Colonic mucosa (tissue), 4 donors: Measurements from ENCODE around the gene KCNIP4. TPM values are rescaled to one million over a fixed set of nuclear protein-coding genes. Genes with fewer than 3 reads are reported as not detected.

Experiments used
- DNase-seq: peaks from one replicate; pipeline ENCODE4 v3.0.0-alpha.2; 2020
- H3K27ac ChIP-seq: fragments of 200-600 bp; one replicate; pipeline ENCODE4 v1.8.0; 2021
- H3K27me3 ChIP-seq: fragments of 200-600 bp; one replicate; pipeline ENCODE4 v1.8.0; 2021
- H3K36me3 ChIP-seq: fragments of 200-600 bp; one replicate; pipeline ENCODE4 v1.8.0; 2021
- H3K4me1 ChIP-seq: fragments of 200-600 bp; one replicate; pipeline ENCODE4 v1.8.0; 2021; ENCODE audit warnings: mild to moderate bottlenecking
- H3K4me3 ChIP-seq: fragments of 200-600 bp; one replicate; pipeline ENCODE4 v1.8.0; 2021
- H3K9ac ChIP-seq, 2 donors: one replicate each; pipeline ENCODE4 v1.7.0; 2013; ENCODE audit warnings: control low read depth in 2 of 2, low read depth in 2 of 2, low read length in 2 of 2
- H3K9me3 ChIP-seq: fragments of 200-600 bp; one replicate; pipeline ENCODE4 v1.8.0; 2021
- intact Hi-C: fragments of 100-400 bp; cut with DNase I; formaldehyde crosslinking; loops from one replicate; pipeline ENCODE4 v1.14.1; 2022
- total RNA-seq, 2 donors: library from RNA; stranded (reverse); fragmentation: NEBNext Ultra II Directional in 1 of 2; extraction: Animal tissue kit (Norgen Biotek cat#: 25700) in 1 of 2; gene quantifications; one replicate each; pipeline ENCODE4 v1.2.1, GENCODE V29; 2021
- TF ChIP-seq, protein P1 (sequence below): fragments of 200-600 bp; IDR thresholded peaks from one replicate; pipeline ENCODE4 v1.8.0; 2022; ENCODE audit warnings: antibody characterized with exemption, mild to moderate bottlenecking
- donor health status: healthy.
- donor health status: DM: no; HTN: no; CAD: no.
- donor health status: DM: no; HTN: no; CAD: no.

KCNIP4 gene
- total RNA-seq, 2 donors from 2014 or later, result 0.67 to 1.2 TPM

DNA sequence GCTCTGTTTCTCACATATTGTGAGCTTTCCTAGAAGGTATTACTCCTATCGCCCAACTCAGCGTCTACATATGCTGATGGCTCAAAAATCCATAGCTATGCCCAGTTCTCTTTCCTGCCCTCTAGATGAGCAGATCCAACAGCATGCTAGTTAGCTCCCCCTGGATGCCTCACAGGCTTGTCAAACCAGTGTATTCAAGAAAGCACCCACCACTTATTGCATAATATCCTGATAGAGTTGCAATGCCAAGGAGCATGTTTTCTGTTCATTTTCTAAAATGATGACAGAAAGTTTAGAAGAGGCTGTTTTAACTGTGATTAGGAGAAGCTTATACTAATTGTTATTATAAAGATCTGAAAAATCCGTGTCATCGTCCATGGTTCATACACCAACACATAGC lies 1250.2 kb downstream of the KCNIP4 start:
- intact Hi-C loops, result no loop called here
- no peaks in the 10 kb centered on the region for H3K9me3 ChIP-seq
- peaks cover 5% of the 10 kb centered on the region for H3K4me1 ChIP-seq
- no peak overlapping the region for H3K27ac ChIP-seq
- no peak for DNase-seq
- no peaks in the 10 kb centered on the region for H3K27me3 ChIP-seq
- TF ChIP-seq, protein P1, sequence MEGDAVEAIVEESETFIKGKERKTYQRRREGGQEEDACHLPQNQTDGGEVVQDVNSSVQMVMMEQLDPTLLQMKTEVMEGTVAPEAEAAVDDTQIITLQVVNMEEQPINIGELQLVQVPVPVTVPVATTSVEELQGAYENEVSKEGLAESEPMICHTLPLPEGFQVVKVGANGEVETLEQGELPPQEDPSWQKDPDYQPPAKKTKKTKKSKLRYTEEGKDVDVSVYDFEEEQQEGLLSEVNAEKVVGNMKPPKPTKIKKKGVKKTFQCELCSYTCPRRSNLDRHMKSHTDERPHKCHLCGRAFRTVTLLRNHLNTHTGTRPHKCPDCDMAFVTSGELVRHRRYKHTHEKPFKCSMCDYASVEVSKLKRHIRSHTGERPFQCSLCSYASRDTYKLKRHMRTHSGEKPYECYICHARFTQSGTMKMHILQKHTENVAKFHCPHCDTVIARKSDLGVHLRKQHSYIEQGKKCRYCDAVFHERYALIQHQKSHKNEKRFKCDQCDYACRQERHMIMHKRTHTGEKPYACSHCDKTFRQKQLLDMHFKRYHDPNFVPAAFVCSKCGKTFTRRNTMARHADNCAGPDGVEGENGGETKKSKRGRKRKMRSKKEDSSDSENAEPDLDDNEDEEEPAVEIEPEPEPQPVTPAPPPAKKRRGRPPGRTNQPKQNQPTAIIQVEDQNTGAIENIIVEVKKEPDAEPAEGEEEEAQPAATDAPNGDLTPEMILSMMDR, result no peak
- H3K4me3 ChIP-seq, result no peak overlapping the region
- H3K36me3 ChIP-seq, result no peaks in the 10 kb centered on the region
- H3K9ac ChIP-seq, result no peak overlapping the region

DNA sequence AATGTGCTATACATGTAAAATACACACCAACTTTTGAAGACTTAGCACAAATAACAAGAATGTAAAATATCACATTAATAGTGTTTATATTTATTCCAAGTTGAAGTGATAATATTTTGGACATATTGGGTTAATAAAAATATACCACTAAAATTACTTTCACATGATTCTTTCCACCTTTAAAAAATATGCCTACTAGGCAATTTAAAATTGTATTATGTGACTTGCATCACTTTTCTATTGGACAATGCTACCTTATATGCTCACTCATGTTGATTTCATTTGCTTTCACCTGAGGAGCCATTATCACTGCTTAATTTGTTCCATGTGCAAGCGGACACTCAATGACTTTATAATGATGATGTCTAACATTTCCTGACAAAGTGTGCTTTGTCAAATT lies 1251.8 kb downstream of the KCNIP4 start:
- TF ChIP-seq, protein P1, result no peak
- Histone ChIP-seq H3K4me3 (no peak overlapping the region), H3K9ac (no peak overlapping the region), H3K9me3 (no peaks in the 10 kb centered on the region), H3K27ac (no peak overlapping the region), H3K27me3 (no peaks in the 10 kb centered on the region), H3K36me3 (no peaks in the 10 kb centered on the region), H3K4me1 (peaks cover 5% of the 10 kb centered on the region)
- no peak for DNase-seq
- intact Hi-C loops, result no loop called here

DNA sequence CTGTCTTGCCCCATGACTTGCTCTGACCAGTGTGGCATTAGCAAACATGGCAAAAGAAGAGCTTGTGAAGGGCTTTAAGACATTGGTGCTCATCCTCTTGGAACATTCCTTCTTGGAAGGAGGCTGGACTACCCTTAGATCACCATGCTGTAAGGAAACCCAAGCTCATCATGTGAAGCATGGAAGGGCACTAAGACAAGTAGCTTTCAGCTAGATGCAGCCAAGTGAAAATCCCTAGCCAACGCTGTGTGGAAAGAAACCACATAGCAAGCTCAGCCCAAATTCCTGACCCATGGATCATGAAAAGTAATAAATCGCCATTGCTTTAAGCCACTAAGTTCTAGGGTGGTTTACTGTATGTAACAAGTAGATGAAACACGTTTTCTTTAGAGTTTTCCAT lies 1260.7 kb downstream of the KCNIP4 start:
- H3K4me1 ChIP-seq, result no peaks in the 10 kb centered on the region

DNA sequence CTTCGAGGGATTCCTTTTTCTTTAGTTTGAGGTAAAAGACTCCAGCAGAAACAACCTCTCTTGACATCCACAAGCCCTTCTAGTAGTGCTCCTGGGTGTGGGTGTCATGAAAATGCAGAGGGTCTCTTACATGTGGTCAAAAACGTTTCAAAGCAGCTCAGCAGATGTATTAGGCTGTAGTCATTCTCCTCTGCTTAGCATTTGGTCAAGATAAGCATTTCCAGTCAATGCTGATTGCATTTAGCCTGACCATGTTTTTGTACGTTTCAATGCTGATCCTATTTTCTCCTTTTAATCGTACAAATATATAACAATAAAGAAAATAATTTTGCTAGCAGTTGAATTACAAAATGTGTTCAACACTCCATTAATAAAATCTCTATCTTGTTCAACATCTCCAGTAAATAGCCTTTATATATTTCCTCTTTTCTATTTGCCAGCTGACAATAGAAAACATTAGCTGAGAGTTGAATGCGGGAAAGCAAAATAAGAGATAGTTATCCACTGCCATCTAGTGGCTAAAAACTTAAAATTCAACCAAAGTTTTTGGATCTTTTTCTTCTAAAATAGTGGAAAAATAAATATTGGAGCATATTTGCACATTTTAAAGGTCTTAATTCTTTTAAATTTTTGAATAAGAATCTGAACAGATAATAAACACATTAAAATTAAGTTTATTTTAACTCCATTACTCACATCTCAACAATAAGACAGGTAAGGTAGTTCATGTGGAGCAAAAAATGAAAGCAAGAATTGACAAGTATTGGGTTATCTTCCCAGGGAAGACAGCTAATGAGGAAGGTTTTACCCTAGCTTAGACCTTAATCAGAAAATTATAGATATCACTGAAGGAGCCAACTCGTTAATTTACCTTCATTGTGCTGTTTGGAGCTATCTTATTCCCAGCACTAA lies 1263.5 kb downstream of the KCNIP4 start:
- H3K36me3 ChIP-seq, result no peaks in the 10 kb centered on the region
- no peaks in the 10 kb centered on the region for H3K27me3 ChIP-seq
- no peak overlapping the region for H3K9ac ChIP-seq
- TF ChIP-seq, protein P1, result peak; percentile 66
- H3K9me3 ChIP-seq, result no peaks in the 10 kb centered on the region
- no peak overlapping the region for H3K27ac ChIP-seq
- DNase-seq, result no peak
- H3K4me1 ChIP-seq, result no peaks in the 10 kb centered on the region
- intact Hi-C loops, result loop anchor here (5.0 kb wide), 2 partner anchors 143 to 263 kb away; no protein-coding TSS in a partner anchor
- H3K4me3 ChIP-seq, result no peak overlapping the region

More for the DNA sequence above, 1260.7 kb downstream of the KCNIP4 start:
- H3K27ac ChIP-seq, result no peak overlapping the region
- intact Hi-C loops, result loop anchor here (5.0 kb wide), 2 partner anchors 146 to 266 kb away; no protein-coding TSS in a partner anchor
- H3K4me3 ChIP-seq, result no peak overlapping the region
- H3K36me3 ChIP-seq, result no peaks in the 10 kb centered on the region
- H3K9me3 ChIP-seq, result no peaks in the 10 kb centered on the region
- no peak for DNase-seq
- TF ChIP-seq, protein P1, result no peak
- H3K27me3 ChIP-seq, result no peaks in the 10 kb centered on the region
- no peak overlapping the region for H3K9ac ChIP-seq

DNA sequence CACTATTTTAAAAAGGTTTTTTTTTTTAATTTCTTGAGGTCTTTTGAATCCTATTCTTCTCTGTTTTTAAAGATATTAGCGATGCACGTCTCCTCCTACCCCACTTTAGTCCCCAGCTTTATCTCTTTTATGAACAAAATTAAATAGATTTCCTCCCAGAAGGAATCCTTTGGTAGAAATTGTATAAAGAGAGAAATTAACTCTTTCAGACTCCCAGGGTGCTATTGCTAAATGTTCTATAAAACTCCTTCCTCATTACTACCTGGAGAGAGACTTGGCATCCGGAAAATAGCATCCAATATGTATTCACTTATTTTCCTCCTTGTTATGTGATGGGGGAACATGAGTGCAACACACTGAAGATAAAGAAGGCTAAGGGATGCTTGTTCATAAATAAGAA lies 1264.8 kb downstream of the KCNIP4 start:
- H3K4me1 ChIP-seq, result no peaks in the 10 kb centered on the region
- no peaks in the 10 kb centered on the region for H3K9me3 ChIP-seq
- TF ChIP-seq, protein P1, result no peak
- no peaks in the 10 kb centered on the region for H3K27me3 ChIP-seq
- H3K9ac ChIP-seq, result no peak overlapping the region
- no peak overlapping the region for H3K4me3 ChIP-seq
- H3K36me3 ChIP-seq, result no peaks in the 10 kb centered on the region
- no peak overlapping the region for H3K27ac ChIP-seq
- DNase-seq, result no peak
- intact Hi-C loops, result no loop called here
